GM18526 (cell line): Measurements from ENCODE around the gene CHI3L1.

ENCODE experiments used
- POLR2A ChIP-seq: IDR thresholded peaks from 3 replicates; pipeline ENCODE4 v1.6.1; 2011; ENCODE audit not compliant: insufficient read length; ENCODE audit errors: extremely low read depth

CHI3L1 gene

DNA sequence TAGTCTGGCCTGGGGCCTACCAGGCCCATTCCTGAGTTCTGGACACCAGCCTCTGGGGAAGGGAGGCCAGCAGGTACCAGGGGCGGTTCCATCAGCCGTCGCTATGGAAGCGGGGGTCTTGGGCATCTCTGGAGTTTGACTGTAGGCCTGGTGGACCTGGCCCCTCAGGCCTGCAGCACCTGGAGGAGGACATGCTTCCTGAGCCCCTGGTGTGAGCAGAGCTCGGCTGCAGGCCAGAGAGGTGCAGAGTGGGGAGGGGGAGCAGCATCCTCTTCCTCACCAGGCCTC is 18.6 kb downstream of the CHI3L1 start:
- no peak for TF ChIP-seq POLR2A

DNA sequence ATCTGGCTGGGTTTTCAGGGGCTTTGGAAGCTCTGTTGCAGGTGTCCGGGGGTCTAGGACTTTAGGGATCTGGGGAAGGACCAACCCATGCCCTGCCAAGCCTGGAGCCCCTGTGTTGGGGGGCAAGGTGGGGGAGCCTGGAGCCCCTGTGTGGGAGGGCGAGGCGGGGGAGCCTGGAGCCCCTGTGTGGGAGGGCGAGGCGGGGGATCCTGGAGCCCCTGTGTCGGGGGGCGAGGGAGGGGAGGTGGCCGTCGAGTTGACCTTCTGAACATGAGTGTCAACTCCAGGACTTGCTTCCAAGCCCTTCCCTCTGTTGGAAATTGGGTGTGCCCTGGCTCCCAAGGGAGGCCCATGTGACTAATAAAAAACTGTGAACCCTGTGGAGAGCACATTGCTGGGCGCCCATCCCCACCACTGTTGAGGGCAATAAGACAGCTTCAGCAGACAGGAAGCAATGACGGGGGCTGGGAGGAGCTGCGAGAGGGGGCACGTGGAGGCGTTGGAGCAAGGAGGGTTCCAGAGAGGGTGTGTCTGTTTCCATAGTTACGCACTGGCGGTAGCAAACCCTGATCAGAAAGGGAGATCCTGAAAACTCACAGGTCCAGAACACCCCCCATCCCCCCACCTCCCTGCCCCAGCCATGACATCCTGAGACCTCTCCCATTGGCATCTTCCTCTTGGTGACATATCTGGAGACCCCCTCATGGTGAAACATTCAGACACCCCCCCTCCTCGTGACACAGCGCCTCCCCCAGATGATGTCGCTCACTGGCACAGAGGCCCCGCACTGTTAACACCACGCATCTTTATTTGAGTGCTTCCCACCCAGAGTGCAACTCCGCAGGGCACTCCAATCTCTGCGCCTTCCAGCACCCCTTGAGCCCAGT is 19.2 kb downstream of the CHI3L1 start:
- no peak for TF ChIP-seq POLR2A

- no peak for TF ChIP-seq POLR2A
These were observed 20.1 kb downstream of the CHI3L1 start for GRCh38 chr1:203166192-203166940.

- no peak for TF ChIP-seq POLR2A
These were observed 20.7 kb downstream of the CHI3L1 start for GRCh38 chr1:203165800-203166161.

- TF ChIP-seq POLR2A = no peak
These were observed 21.3 kb downstream of the CHI3L1 start for GRCh38 chr1:203165101-203165799.

GRCh38 chr1:203163891-203164635 is 22.4 kb downstream of the CHI3L1 start:
- TF ChIP-seq POLR2A = no peak

GRCh38 chr1:203162403-203162802 is 24.1 kb downstream of the CHI3L1 start:
- TF ChIP-seq POLR2A = no peak

DNA sequence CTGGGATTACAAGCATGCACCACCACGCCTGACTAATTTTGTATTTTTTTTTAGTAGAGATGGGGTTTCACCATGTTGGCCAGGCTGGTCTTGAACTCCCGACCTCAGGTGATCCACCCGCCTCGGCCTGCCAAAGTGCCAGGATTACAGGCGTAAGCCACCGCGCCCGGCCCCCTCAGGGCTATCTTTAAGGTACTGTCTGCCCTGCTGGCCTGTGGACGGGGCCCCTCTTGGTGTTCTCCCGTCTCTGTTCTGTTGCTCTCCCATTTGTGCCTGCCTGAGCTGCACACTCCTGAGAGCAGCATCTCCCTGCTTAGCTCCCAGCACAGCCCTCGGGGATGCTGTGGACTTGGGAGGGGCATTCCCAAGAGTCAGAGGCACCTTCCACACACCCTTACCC is 24.8 kb downstream of the CHI3L1 start:
- TF ChIP-seq POLR2A = no peak

DNA sequence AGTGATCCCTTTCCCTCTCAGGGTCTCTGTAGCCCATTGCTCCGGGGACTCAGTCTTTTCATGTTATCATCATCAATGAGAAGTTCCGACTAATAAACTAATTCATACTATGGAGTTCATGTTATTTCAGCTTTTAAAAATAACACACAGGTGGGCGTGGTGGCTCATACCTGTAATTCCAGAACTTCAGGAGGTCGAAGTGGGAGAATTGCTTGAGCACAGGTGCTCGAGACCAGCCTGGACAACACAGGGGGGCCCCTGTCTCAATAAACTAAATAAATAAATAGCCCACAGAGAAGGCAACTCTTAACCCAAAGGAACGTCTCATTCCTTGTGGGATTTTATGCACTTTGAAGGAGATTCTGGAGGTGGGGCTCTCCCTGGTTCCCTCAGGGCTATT is 25.3 kb downstream of the CHI3L1 start:
- TF ChIP-seq POLR2A = no peak

DNA sequence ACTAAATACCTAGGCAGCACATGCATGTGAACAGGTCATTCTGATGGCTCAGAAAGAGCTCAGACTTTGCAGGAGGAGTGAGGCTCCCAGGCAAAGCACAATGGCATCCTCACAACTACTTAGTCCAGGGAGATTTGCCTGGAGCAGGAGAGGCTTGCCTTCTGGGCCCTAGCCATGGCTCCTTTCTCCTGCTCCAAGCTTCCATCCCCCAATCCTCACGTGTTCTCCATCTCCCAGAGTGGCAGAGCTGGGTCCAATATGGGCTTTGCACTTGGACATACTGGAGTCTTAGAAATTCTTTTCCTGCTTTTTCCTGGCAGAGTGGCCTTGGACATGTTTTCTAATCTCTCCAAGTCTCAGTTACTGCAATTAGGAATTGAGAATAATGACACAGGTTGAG is 26.7 kb downstream of the CHI3L1 start:
- no peak for TF ChIP-seq POLR2A

GRCh38 chr1:203158960-203159665 is 27.4 kb downstream of the CHI3L1 start:
- no peak for TF ChIP-seq POLR2A

DNA sequence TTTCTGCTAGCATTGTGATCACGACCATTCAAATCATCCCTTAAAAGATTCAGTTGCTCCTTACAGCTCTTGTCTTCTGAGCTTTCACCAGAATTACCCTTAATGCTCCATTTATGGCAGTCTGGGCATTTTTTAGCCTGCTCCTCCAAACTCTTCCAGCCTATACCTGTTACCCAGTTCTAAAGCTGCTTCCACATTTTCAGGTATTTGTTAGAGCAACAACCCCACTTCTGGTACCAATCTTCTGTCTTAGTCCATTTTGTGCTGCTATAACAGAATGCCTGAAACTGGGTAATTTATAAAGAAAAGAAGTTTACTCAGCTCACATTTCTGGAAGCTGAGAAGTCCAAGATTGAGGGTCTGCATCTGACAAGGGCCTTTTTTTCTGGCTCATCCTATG is 28.1 kb downstream of the CHI3L1 start:
- TF ChIP-seq POLR2A = no peak

- no peak for TF ChIP-seq POLR2A
These were observed 30.2 kb downstream of the CHI3L1 start for GRCh38 chr1:203156280-203156679.

DNA sequence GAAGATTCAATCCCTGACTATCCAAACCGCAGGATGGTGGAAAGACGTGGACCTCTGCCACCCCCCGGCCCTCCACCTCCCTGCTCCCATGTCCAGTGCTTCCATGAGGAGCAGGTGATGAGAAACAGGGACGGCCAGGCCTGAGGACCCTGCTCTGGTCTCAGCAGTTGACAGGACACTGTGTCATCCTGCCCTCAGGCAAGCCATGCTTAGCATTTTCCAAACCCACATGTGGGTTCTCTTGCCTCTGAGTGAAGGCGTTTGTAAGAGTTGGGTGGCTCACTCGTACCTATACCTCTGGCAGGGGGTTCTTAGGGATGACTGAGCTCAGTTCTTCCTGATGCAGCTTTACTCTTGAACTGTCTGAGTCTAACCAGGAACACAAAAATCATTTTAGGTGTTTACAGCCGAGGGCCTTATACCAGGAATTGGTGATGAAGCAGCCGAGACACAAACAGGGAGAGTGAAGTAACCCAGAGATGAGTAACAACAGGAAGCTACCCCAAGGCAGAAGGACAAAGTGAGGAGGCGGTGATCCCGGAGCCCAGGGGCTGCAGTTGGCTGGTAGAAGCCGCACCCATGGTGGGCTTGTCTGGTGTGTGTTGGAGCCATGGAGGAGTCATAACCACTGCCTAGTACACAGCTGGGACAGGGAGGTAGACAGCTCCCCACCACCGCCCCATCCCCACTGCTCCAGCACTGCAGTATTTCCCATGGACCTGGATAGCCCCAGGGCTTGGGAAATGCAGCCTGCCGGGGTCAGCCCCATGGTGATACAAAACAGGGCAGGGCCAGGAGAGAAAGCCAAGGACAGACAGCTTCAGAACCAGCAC is 32.3 kb downstream of the CHI3L1 start:
- TF ChIP-seq POLR2A = no peak
